HepG2 (cell line): ENCODE measurements around the gene SREK1. TPM values are rescaled to one million over a fixed set of nuclear protein-coding genes. Genes with fewer than 3 reads are reported as not detected.
A peak's percentile ranks its signal among the peaks of the same experiment; 100 is the strongest.

Source experiments
- ARNT2 ChIP-seq: sonication (generic); formaldehyde crosslinking; IDR thresholded peaks from 2 replicates; pipeline ENCODE4 v1.8.0; 2022; ENCODE audit warnings: mild to moderate bottlenecking, low read depth, missing genetic modification reagents, moderate library complexity
- CREM ChIP-seq, 2 experiments: sonication (generic) in 1 of 2; formaldehyde crosslinking in 1 of 2; IDR thresholded peaks; 2 replicates each; pipeline versions ENCODE4 v1.4.0 to v1.6.1; 2016 to 2020; ENCODE audit warnings: antibody characterized with exemption in 1 of 2, mild to moderate bottlenecking in 1 of 2, missing genetic modification reagents in 1 of 2
- FOXM1 ChIP-seq: sonication (generic); formaldehyde crosslinking; IDR thresholded peaks from 2 replicates; pipeline ENCODE4 v1.5.0; 2020; ENCODE audit warnings: missing genetic modification reagents
- GTF3A ChIP-seq: sonication (generic); formaldehyde crosslinking; conservative IDR thresholded peaks from 2 replicates; pipeline ENCODE4 v1.4.0; 2020; ENCODE audit warnings: mild to moderate bottlenecking, missing genetic modification reagents
- MAFF ChIP-seq: IDR thresholded peaks from 2 replicates; pipeline ENCODE4 v1.6.1; 2011; ENCODE audit warnings: low read depth, low read length, improper control_type of control experiment
- SRY ChIP-seq: sonication (generic); formaldehyde crosslinking; IDR thresholded peaks from 2 replicates; pipeline ENCODE4 v1.8.0; 2022; ENCODE audit warnings: mild to moderate bottlenecking, missing genetic modification reagents
- ZNF3 ChIP-seq: IDR thresholded peaks from 2 replicates; pipeline ENCODE4 v1.7.0; 2017; ENCODE audit warnings: inconsistent platforms
- ZNF44 ChIP-seq: sonication (generic); formaldehyde crosslinking; IDR thresholded peaks from 2 replicates; pipeline ENCODE4 v1.5.1; 2020; ENCODE audit warnings: mild to moderate bottlenecking, missing genetic modification reagents
- polyA plus RNA-seq, 8 experiments: library from polyadenylated mRNA; depleted of rRNA in 3 of 8; stranded (reverse) in 7 of 8; unstranded in 1 of 8; fragments of >200 nt; fragmentation: Illumina TruSeq in 4 of 8; extraction: Trizol in 4 of 8; gene quantifications; 2 replicates each; pipeline versions ENCODE4 v1.2.1 to v1.2.3, GENCODE V29; 2011 to 2016; ENCODE audit warnings: low read depth in 4 of 8, missing spikeins in 1 of 8, mixed read lengths in 1 of 8; ENCODE audit not compliant: insufficient read depth in 1 of 8
- total RNA-seq, 5 experiments: library from RNA; depleted of rRNA; stranded (reverse); fragments of >200 nt; fragmentation: Illumina TruSeq; extraction: Trizol; gene quantifications; 2 replicates each; pipeline ENCODE4 v1.2.3, GENCODE V29; 2016; ENCODE audit warnings: low read depth in 1 of 5
- TF ChIP-seq, protein P1 (sequence below): sonication (generic); formaldehyde crosslinking; IDR thresholded peaks from 2 replicates; pipeline ENCODE4 v1.5.1; 2020; ENCODE audit warnings: mild to moderate bottlenecking, moderate library complexity, missing genetic modification reagents
- TF ChIP-seq, protein P2 (sequence below): sonication (generic); formaldehyde crosslinking; IDR thresholded peaks from 2 replicates; pipeline ENCODE4 v1.8.1; 2023; ENCODE audit warnings: mild to moderate bottlenecking, missing genetic modification reagents, borderline replicate concordance
- TF ChIP-seq, protein P3 (sequence below): IDR thresholded peaks from 2 replicates; pipeline ENCODE4 v1.6.1; 2016; ENCODE audit warnings: missing genetic modification reagents, missing compliant biosample characterization
- TF ChIP-seq, protein P4 (sequence below): sonication (generic); formaldehyde crosslinking; IDR thresholded peaks from one replicate; pipeline ENCODE4 v1.5.1; 2020; ENCODE audit warnings: mild to moderate bottlenecking, missing genetic modification reagents; ENCODE audit errors: not compliant biosample characterization

Gene SREK1
- total and polyA plus RNA-seq, 2 of the 13 experiments (the other 11 are each of a cell fraction or from before 2014, with no cell fraction given) = 60.6 to 90.9 TPM

DNA sequence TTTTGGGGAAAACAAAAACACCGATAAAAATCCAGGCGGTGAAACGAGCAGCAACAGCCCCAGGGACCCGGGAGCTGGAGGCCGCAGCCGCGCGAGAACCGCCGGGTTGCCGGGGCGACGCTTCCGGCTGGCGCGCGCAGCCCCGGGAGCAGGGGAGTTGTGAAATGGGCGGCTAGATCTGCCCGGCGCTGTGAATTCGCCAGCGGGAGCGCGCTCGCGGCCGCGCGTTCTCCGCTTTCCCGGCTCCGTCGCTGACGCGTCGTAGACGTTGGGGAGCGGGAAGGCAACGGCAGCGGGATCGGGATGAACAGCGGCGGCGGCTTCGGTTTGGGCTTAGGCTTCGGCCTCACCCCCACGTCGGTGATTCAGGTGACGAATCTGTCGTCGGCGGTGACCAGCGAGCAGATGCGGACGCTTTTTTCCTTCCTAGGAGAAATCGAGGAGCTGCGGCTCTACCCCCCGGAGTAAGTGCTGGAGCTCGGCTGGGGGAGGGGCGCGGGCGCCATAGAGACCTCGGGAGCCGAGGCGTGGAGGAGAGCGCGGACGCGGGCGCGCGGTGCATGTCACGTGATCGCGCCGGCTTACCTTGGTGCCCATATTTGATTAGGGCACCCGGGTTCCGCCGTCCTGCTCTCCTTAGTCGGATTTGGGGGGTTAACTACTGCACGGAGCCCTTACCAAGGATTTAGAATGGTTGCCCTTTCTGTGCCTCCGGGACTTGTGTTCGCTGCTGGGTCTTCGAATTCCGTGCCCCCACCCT lies at the start of gene SREK1 (continued):
- TF ChIP-seq, protein P1, sequence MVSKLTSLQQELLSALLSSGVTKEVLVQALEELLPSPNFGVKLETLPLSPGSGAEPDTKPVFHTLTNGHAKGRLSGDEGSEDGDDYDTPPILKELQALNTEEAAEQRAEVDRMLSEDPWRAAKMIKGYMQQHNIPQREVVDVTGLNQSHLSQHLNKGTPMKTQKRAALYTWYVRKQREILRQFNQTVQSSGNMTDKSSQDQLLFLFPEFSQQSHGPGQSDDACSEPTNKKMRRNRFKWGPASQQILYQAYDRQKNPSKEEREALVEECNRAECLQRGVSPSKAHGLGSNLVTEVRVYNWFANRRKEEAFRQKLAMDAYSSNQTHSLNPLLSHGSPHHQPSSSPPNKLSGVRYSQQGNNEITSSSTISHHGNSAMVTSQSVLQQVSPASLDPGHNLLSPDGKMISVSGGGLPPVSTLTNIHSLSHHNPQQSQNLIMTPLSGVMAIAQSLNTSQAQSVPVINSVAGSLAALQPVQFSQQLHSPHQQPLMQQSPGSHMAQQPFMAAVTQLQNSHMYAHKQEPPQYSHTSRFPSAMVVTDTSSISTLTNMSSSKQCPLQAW (CRISPR knock-in tag) = no peak; the same call in 1 of the 2 replicates
- TF ChIP-seq MAFF (no peak), ZNF3 (no peak), ARNT2 (CRISPR knock-in tag) (peak; percentile 57; the same call in 1 of the 2 replicates), CREM (IDR thresholded peaks at IDR 0.05) (peak; percentile 36; the same call in 1 of the 2 replicates), CREM (CRISPR knock-in tag; IDR thresholded peaks at IDR 0.05) (no peak), ZNF44 (no peak), SRY (peak; percentile 77), GTF3A (no peak), FOXM1 (CRISPR knock-in tag) (0 out of 2 replicates have a peak, but pooled peaks have one; percentile 18)
- TF ChIP-seq, protein P2, sequence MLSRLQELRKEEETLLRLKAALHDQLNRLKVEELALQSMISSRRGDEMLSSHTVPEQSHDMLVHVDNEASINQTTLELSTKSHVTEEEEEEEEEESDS (CRISPR knock-in tag) = no peak
- TF ChIP-seq, protein P3, sequence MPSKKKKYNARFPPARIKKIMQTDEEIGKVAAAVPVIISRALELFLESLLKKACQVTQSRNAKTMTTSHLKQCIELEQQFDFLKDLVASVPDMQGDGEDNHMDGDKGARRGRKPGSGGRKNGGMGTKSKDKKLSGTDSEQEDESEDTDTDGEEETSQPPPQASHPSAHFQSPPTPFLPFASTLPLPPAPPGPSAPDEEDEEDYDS (CRISPR knock-in tag) = peak; percentile 45; the same call in 1 of the 2 replicates
- TF ChIP-seq, protein P4, sequence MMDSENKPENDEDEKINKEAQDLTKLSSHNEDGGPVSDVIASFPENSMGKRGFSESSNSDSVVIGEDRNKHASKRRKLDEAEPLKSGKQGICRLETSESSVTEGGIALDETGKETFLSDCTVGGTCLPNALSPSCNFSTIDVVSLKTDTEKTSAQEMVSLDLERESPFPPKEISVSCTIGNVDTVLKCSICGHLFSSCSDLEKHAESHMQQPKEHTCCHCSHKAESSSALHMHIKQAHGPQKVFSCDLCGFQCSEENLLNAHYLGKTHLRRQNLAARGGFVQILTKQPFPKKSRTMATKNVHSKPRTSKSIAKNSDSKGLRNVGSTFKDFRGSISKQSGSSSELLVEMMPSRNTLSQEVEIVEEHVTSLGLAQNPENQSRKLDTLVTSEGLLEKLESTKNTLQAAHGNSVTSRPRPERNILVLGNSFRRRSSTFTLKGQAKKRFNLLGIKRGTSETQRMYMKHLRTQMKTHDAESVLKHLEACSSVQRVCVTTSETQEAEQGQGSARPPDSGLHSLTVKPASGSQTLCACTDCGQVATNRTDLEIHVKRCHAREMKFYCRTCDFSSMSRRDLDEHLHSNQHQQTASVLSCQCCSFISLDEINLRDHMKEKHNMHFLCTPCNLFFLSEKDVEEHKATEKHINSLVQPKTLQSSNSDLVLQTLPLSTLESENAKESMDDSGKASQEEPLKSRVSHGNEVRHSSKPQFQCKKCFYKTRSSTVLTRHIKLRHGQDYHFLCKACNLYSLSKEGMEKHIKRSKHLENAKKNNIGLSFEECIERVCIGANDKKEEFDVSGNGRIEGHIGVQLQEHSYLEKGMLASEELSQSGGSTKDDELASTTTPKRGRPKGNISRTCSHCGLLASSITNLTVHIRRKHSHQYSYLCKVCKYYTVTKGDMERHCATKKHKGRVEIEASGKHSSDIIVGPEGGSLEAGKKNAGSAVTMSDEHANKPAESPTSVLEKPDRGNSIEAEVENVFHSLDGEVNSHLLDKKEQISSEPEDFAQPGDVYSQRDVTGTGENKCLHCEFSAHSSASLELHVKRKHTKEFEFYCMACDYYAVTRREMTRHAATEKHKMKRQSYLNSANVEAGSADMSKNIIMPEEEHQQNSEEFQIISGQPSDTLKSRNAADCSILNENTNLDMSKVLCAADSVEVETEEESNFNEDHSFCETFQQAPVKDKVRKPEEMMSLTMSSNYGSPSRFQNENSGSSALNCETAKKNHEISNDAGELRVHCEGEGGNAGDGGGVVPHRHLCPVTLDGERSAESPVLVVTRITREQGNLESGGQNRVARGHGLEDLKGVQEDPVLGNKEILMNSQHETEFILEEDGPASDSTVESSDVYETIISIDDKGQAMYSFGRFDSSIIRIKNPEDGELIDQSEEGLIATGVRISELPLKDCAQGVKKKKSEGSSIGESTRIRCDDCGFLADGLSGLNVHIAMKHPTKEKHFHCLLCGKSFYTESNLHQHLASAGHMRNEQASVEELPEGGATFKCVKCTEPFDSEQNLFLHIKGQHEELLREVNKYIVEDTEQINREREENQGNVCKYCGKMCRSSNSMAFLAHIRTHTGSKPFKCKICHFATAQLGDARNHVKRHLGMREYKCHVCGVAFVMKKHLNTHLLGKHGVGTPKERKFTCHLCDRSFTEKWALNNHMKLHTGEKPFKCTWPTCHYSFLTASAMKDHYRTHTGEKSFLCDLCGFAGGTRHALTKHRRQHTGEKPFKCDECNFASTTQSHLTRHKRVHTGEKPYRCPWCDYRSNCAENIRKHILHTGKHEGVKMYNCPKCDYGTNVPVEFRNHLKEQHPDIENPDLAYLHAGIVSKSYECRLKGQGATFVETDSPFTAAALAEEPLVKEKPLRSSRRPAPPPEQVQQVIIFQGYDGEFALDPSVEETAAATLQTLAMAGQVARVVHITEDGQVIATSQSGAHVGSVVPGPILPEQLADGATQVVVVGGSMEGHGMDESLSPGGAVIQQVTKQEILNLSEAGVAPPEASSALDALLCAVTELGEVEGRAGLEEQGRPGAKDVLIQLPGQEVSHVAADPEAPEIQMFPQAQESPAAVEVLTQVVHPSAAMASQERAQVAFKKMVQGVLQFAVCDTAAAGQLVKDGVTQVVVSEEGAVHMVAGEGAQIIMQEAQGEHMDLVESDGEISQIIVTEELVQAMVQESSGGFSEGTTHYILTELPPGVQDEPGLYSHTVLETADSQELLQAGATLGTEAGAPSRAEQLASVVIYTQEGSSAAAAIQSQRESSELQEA = peak; percentile 45
